WERI-Rb-1 (cell line): ENCODE results near the gene TENM4.

Experiments
- DNase-seq: peaks from one replicate; pipeline ENCODE4 v3.0.0-alpha.2; 2020
- H3K27ac ChIP-seq: fragments of 250-450 bp; sonication (Bioruptor Pico); 2 replicates; pipeline ENCODE4 v1.5.1; 2020; ENCODE audit warnings: mild to moderate bottlenecking, moderate library complexity
- H3K27me3 ChIP-seq: fragments of 250-450 bp; sonication (Bioruptor Pico); 2 replicates; pipeline ENCODE4 v1.5.1; 2021; ENCODE audit warnings: mild to moderate bottlenecking, low read depth, moderate library complexity; ENCODE audit not compliant: insufficient read depth, severe bottlenecking
- H3K36me3 ChIP-seq: fragments of 250-450 bp; sonication (Bioruptor Pico); 2 replicates; pipeline ENCODE4 v1.5.1; 2020; ENCODE audit warnings: mild to moderate bottlenecking, moderate library complexity
- H3K4me3 ChIP-seq: 2 replicates; pipeline ENCODE4 v1.5.1; 2011; ENCODE audit warnings: low read depth, mild to moderate bottlenecking, control low read depth, low read length
- H3K9me3 ChIP-seq: fragments of 250-450 bp; sonication (Bioruptor Pico); 2 replicates; pipeline ENCODE4 v1.5.1; 2021; ENCODE audit warnings: mild to moderate bottlenecking, moderate library complexity; ENCODE audit not compliant: severe bottlenecking
- CTCF ChIP-seq: IDR thresholded peaks from 2 replicates; pipeline ENCODE4 v1.5.1; 2011; ENCODE audit warnings: low read depth, mild to moderate bottlenecking, control low read depth, inconsistent platforms, low read length

TENM4 gene

GRCh38 chr11:79100093-79100910 is 340.5 kb downstream of the TENM4 start:
- no peaks in the 10 kb centered on the region for H3K9me3 ChIP-seq
- no peak overlapping the region for H3K27ac ChIP-seq
- H3K27me3 ChIP-seq, result no peaks in the 10 kb centered on the region
- peak; percentile 72 for TF ChIP-seq CTCF
- H3K4me3 ChIP-seq, result no peak overlapping the region
- H3K36me3 ChIP-seq, result no peaks in the 10 kb centered on the region
- peak; percentile 56 for DNase-seq

GRCh38 chr11:79098146-79098545 is 342.7 kb downstream of the TENM4 start:
- no peaks in the 10 kb centered on the region for H3K36me3 ChIP-seq
- H3K27ac ChIP-seq, result no peak overlapping the region
- no peak overlapping the region for H3K4me3 ChIP-seq
- TF ChIP-seq CTCF, result no peak
- H3K9me3 ChIP-seq, result no peaks in the 10 kb centered on the region
- no peak for DNase-seq
- no peaks in the 10 kb centered on the region for H3K27me3 ChIP-seq

- DNase-seq, result no peak
- no peaks in the 10 kb centered on the region for H3K9me3 ChIP-seq
- no peaks in the 10 kb centered on the region for H3K36me3 ChIP-seq
- H3K27me3 ChIP-seq, result no peaks in the 10 kb centered on the region
- H3K27ac ChIP-seq, result no peak overlapping the region
- H3K4me3 ChIP-seq, result no peak overlapping the region
- TF ChIP-seq CTCF, result no peak
Observed at GRCh38 chr11:79097246-79097875, 343.5 kb downstream of the TENM4 start.

DNA sequence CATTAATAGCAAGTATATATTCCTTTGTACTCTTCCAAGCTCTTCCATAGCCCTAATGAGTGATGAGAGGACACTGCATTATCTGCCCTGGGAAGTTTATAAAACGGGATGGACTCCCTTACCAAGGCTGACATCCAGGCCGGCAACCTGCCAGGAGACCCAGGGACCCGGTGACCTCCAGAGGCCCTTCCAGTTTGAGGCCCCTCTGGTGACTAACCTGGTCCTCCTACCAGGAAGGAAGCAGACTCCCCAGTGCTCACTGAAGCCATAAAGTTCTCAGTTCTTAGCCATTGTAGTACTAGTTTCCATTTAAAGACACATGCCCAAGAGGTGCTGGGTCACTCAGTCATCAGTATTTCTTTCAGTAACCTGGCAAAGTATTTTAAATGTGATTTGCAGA is 345.4 kb downstream of the TENM4 start:
- H3K4me3 ChIP-seq, result no peak overlapping the region
- no peak for DNase-seq
- no peak overlapping the region for H3K27ac ChIP-seq
- TF ChIP-seq CTCF, result no peak
- no peaks in the 10 kb centered on the region for H3K9me3 ChIP-seq
- no peaks in the 10 kb centered on the region for H3K36me3 ChIP-seq
- H3K27me3 ChIP-seq, result no peaks in the 10 kb centered on the region

GRCh38 chr11:79094616-79095015 is 346.2 kb downstream of the TENM4 start:
- peak; percentile 81 for DNase-seq
- Histone ChIP-seq H3K36me3 (no peaks in the 10 kb centered on the region), H3K4me3 (no peak overlapping the region), H3K27ac (peak overlapping the region; percentile 32; the same call in 1 of the 2 replicates), H3K9me3 (no peaks in the 10 kb centered on the region), H3K27me3 (no peaks in the 10 kb centered on the region)
- TF ChIP-seq CTCF, result no peak
